Peyer's patch (tissue), 4 donors: ENCODE results near the gene TMEM92.

Experiments used
- CTCF ChIP-seq, 6 experiments: fragments of 450-650 bp in 4 of 6; fragments of 200-600 bp in 2 of 6; sonication (generic) in 1 of 6; IDR thresholded peaks; one replicate each; pipeline ENCODE4 v1.5.1; 2017 to 2019; ENCODE audit warnings: antibody characterized with exemption in 6 of 6, mild to moderate bottlenecking in 3 of 6, moderate library complexity in 1 of 6
- POLR2A ChIP-seq, 2 donors: fragments of 450-650 bp; IDR thresholded peaks; one replicate each; pipeline ENCODE4 v1.5.1; 2017; ENCODE audit warnings: antibody characterized with exemption in 2 of 2, mild to moderate bottlenecking in 2 of 2, moderate library complexity in 2 of 2

GRCh38 chr17:50265690-50266315, 8.5 kb upstream of the TMEM92 start:
- no peak for TF ChIP-seq CTCF (IDR thresholded peaks at IDR 0.05)
- no peak for TF ChIP-seq POLR2A (IDR thresholded peaks at IDR 0.05)
